Left lung (tissue), 10 donors: ENCODE data around the gene SUN3. TPM values are rescaled to one million over a fixed set of nuclear protein-coding genes. Genes with fewer than 3 reads are reported as not detected.

Source experiments
- ATAC-seq: fragments of 200-7000 bp; cut with Tn5 transposase; one replicate; pipeline ENCODE4 v1.9.1; 2020; ENCODE audit warnings: moderate library complexity
- DNase-seq, 4 donors: peaks; one replicate each; pipeline ENCODE4 v3.0.0-alpha.2; 2013 to 2020
- H3K27ac ChIP-seq, 2 donors: fragments of 200-600 bp; sonication (generic) in 1 of 2; one replicate each; pipeline versions ENCODE4 v1.5.0 to v1.8.0; 2020 to 2021
- H3K27me3 ChIP-seq, 2 donors: fragments of 200-600 bp; sonication (generic) in 1 of 2; one replicate each; pipeline versions ENCODE4 v1.5.0 to v1.8.0; 2020 to 2021
- H3K36me3 ChIP-seq, 2 donors: fragments of 200-600 bp; sonication (generic) in 1 of 2; one replicate each; pipeline versions ENCODE4 v1.5.0 to v1.8.0; 2020 to 2021
- H3K4me1 ChIP-seq, 2 donors: fragments of 200-600 bp; one replicate each; pipeline ENCODE4 v1.8.0; 2021
- H3K4me3 ChIP-seq, 2 donors: fragments of 200-600 bp; sonication (generic) in 1 of 2; one replicate each; pipeline versions ENCODE4 v1.5.0 to v1.8.0; 2020 to 2021; ENCODE audit warnings: mild to moderate bottlenecking in 1 of 2
- H3K9me3 ChIP-seq, 2 donors: fragments of 200-600 bp; sonication (generic) in 1 of 2; one replicate each; pipeline versions ENCODE4 v1.5.0 to v1.8.0; 2020 to 2021
- intact Hi-C, 2 donors: fragments of 100-400 bp; cut with DNase I; formaldehyde crosslinking; loops; one replicate each; pipeline versions ENCODE4 v1.11.2 to v1.14.2; 2022
- polyA plus RNA-seq, 6 donors: library from polyadenylated mRNA; unstranded; fragments of 120-200 nt; gene quantifications; one replicate each; pipeline ENCODE4 v1.2.1, GENCODE V29; 2013; ENCODE audit not compliant: insufficient read length in 6 of 6
- total RNA-seq, 2 donors: library from RNA; stranded (reverse); fragmentation: NEBNext Ultra II Directional; extraction: Animal tissue kit (Norgen Biotek cat#: 25700); gene quantifications; one replicate each; pipeline ENCODE4 v1.2.1, GENCODE V29; 2021
- TF ChIP-seq, protein P1 (sequence below), 2 donors: fragments of 200-600 bp; sonication (generic) in 1 of 2; IDR thresholded peaks; one replicate each; pipeline versions ENCODE4 v1.5.0 to v1.8.0; 2021; ENCODE audit warnings: antibody characterized with exemption in 2 of 2
- donor health status: DM: no; HTN: yes; CAD: no.
- donor health status: DM: no; HTN: no; CAD: no.

The SUN3 gene
- total and polyA plus RNA-seq, 8 donors = 0.11 to 0.39 (median 0.29) TPM; not detected in 3

GRCh38 chr7:47953822-47954221 lies 75.1 kb downstream of the SUN3 start:
- peaks cover 5 to 10% of the 10 kb centered on the region in 2 donors for H3K4me1 ChIP-seq
- DNase-seq (no peak), ATAC-seq (no peak)
- intact Hi-C loops = no loop called here
- no peaks in the 10 kb centered on the region for H3K9me3 ChIP-seq
- no peak overlapping the region for H3K4me3 ChIP-seq
- H3K36me3 ChIP-seq = peaks cover 0 to 24% of the 10 kb centered on the region in 2 donors
- H3K27me3 ChIP-seq = no peaks in the 10 kb centered on the region
- TF ChIP-seq, protein P1, sequence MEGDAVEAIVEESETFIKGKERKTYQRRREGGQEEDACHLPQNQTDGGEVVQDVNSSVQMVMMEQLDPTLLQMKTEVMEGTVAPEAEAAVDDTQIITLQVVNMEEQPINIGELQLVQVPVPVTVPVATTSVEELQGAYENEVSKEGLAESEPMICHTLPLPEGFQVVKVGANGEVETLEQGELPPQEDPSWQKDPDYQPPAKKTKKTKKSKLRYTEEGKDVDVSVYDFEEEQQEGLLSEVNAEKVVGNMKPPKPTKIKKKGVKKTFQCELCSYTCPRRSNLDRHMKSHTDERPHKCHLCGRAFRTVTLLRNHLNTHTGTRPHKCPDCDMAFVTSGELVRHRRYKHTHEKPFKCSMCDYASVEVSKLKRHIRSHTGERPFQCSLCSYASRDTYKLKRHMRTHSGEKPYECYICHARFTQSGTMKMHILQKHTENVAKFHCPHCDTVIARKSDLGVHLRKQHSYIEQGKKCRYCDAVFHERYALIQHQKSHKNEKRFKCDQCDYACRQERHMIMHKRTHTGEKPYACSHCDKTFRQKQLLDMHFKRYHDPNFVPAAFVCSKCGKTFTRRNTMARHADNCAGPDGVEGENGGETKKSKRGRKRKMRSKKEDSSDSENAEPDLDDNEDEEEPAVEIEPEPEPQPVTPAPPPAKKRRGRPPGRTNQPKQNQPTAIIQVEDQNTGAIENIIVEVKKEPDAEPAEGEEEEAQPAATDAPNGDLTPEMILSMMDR (IDR thresholded peaks at IDR 0.05) = no peak
- H3K27ac ChIP-seq = no peak overlapping the region

DNA sequence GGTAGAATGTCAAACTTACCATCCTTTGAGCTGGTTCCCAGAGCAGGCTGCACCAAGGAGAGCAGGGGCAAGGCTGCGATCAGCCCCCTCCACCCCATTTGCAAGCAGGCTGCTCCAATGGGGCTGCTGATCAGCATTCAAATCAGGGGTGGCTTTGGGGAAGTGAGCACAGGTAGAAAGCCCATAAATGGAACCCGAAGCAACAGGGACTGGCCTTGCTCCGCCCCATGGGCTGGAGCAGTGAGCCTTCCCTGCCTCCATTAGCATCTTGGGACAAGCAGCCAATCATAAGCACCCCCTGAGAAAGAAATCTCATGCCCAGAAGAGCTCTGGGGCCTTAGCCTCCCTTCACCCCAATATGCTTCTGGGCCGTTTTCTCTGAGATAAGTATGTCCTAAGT lies 76.7 kb downstream of the SUN3 start:
- TF ChIP-seq, protein P1 (IDR thresholded peaks at IDR 0.05) = no peak
- Histone ChIP-seq H3K27me3 (no peaks in the 10 kb centered on the region), H3K4me1 (peaks cover 5 to 10% of the 10 kb centered on the region in 2 donors), H3K4me3 (no peak overlapping the region), H3K9me3 (no peaks in the 10 kb centered on the region), H3K36me3 (peaks cover 0 to 24% of the 10 kb centered on the region in 2 donors), H3K27ac (no peak overlapping the region)
- DNase-seq = no peak
- intact Hi-C loops = no loop called here
- ATAC-seq = no peak

GRCh38 chr7:47951374-47951773 lies 77.5 kb downstream of the SUN3 start:
- peaks cover 5 to 10% of the 10 kb centered on the region in 2 donors for H3K4me1 ChIP-seq
- H3K9me3 ChIP-seq = no peaks in the 10 kb centered on the region
- H3K27me3 ChIP-seq = no peaks in the 10 kb centered on the region
- TF ChIP-seq, protein P1 (IDR thresholded peaks at IDR 0.05) = no peak
- peaks cover 0 to 24% of the 10 kb centered on the region in 2 donors for H3K36me3 ChIP-seq
- no peak overlapping the region for H3K4me3 ChIP-seq
- intact Hi-C loops = no loop called here
- peak overlapping the region; percentile 43 to 51 for H3K27ac ChIP-seq
- ATAC-seq = peak; percentile 96
- DNase-seq = peak in 1 of 4 donors; percentile 26

- TF ChIP-seq, protein P1 (IDR thresholded peaks at IDR 0.05) = no peak
- Histone ChIP-seq H3K27ac (peak overlapping the region; percentile 43 to 51), H3K36me3 (peaks cover 0 to 17% of the 10 kb centered on the region in 2 donors), H3K4me3 (no peak overlapping the region), H3K9me3 (no peaks in the 10 kb centered on the region), H3K27me3 (no peaks in the 10 kb centered on the region), H3K4me1 (peaks cover 5 to 12% of the 10 kb centered on the region in 2 donors)
- ATAC-seq (peak; percentile 82), DNase-seq (peak in 1 of 4 donors; percentile 25)
- intact Hi-C loops = no loop called here
These were observed 78.2 kb downstream of the SUN3 start for GRCh38 chr7:47950714-47951113.

GRCh38 chr7:47949703-47950102 lies 79.2 kb downstream of the SUN3 start:
- no peaks in the 10 kb centered on the region for H3K27me3 ChIP-seq
- H3K9me3 ChIP-seq = no peaks in the 10 kb centered on the region
- H3K4me1 ChIP-seq = peaks cover 5 to 13% of the 10 kb centered on the region in 2 donors
- TF ChIP-seq, protein P1 (IDR thresholded peaks at IDR 0.05) = no peak
- no peak overlapping the region for H3K27ac ChIP-seq
- intact Hi-C loops = loop anchor here in 1 of 2 donors (5.0 kb wide), 1 partner anchor 163 kb away; no protein-coding TSS in a partner anchor
- no peak overlapping the region for H3K4me3 ChIP-seq
- peaks cover 0 to 11% of the 10 kb centered on the region in 2 donors for H3K36me3 ChIP-seq
- ATAC-seq (no peak), DNase-seq (no peak)
